ENCODE measurements around the gene LRRC56.

LRRC56 gene

GRCh38 chr11:601573-602245 is 64.4 kb downstream of the LRRC56 start:
- no peak for DNase-seq (ENCODE audit: low read depth)

- no peak for DNase-seq (ENCODE audit: low read depth)
Measured at GRCh38 chr11:603154-603553, 65.8 kb downstream of the LRRC56 start.
